Endodermal cell (in vitro differentiated cells): ENCODE data around the gene RAD51. TPM values are rescaled to one million over a fixed set of nuclear protein-coding genes. Genes with fewer than 3 reads are reported as not detected.
A peak's percentile ranks its signal among the peaks of the same experiment; 100 is the strongest.

Experiments
- DNase-seq: peaks from one replicate; pipeline ENCODE4 v3.0.0-alpha.2; 2017
- H3K27ac ChIP-seq: 2 replicates; pipeline ENCODE4 v1.5.1; 2013; ENCODE audit warnings: mild to moderate bottlenecking, low read depth, low read length, moderate library complexity
- H3K27me3 ChIP-seq: 2 replicates; pipeline ENCODE4 v1.6.1; 2013; ENCODE audit warnings: mild to moderate bottlenecking, low read length, moderate library complexity; ENCODE audit not compliant: insufficient read depth, control insufficient read depth, poor library complexity, severe bottlenecking
- H3K36me3 ChIP-seq: 2 replicates; pipeline ENCODE4 v1.7.0; 2013; ENCODE audit warnings: mild to moderate bottlenecking, low read length, moderate library complexity; ENCODE audit not compliant: control insufficient read depth, insufficient read depth
- H3K4me1 ChIP-seq: one replicate; pipeline ENCODE4 v1.7.0; 2013; ENCODE audit warnings: low read length; ENCODE audit not compliant: control insufficient read depth, insufficient read depth
- H3K4me3 ChIP-seq: 2 replicates; pipeline ENCODE4 v1.5.1; 2013; ENCODE audit warnings: mild to moderate bottlenecking, low read length, moderate library complexity
- H3K9ac ChIP-seq: 2 replicates; pipeline ENCODE4 v1.6.1; 2013; ENCODE audit warnings: mild to moderate bottlenecking, low read length, moderate library complexity; ENCODE audit not compliant: poor library complexity, severe bottlenecking; ENCODE audit errors: extremely low read depth
- H3K9me3 ChIP-seq: 2 replicates; pipeline ENCODE4 v1.6.1; 2013; ENCODE audit warnings: mild to moderate bottlenecking, low read length, moderate library complexity; ENCODE audit not compliant: control insufficient read depth
- H3K27ac Mint-ChIP-seq: 2 replicates; pipeline ENCODE4 v1.8.0; 2020; ENCODE audit warnings: mixed read lengths
- H3K27me3 Mint-ChIP-seq: 2 replicates; pipeline ENCODE4 v1.8.0; 2021; ENCODE audit warnings: mild to moderate bottlenecking, mixed read lengths; ENCODE audit not compliant: insufficient read depth
- H3K36me3 Mint-ChIP-seq: 2 replicates; pipeline ENCODE4 v1.8.0; 2020; ENCODE audit warnings: low read depth, mixed read lengths
- H3K4me1 Mint-ChIP-seq: 2 replicates; pipeline ENCODE4 v1.8.0; 2020; ENCODE audit warnings: mixed read lengths
- H3K4me3 Mint-ChIP-seq: 2 replicates; pipeline ENCODE4 v1.8.0; 2020; ENCODE audit warnings: mild to moderate bottlenecking, moderate library complexity, mixed read lengths
- H3K9me3 Mint-ChIP-seq: 2 replicates; pipeline ENCODE4 v1.8.0; 2020; ENCODE audit warnings: mild to moderate bottlenecking, mixed read lengths
- CTCF ChIP-seq: fragments of 200-600 bp; sonication (generic); conservative IDR thresholded peaks from 2 replicates; pipeline ENCODE4 v1.5.0; 2021; ENCODE audit warnings: antibody characterized with exemption, mild to moderate bottlenecking
- WGBS, 2 experiments: methylation state at CpG; one replicate each; pipeline versions ENCODE4 v1.1.5 to v1.1.7; 2013; ENCODE audit warnings: missing lambda C conversion rate in 2 of 2, mixed read lengths in 1 of 2; ENCODE audit not compliant: insufficient coverage in 1 of 2, insufficient read length in 1 of 2; 5-methylcytosine and 5-hydroxymethylcytosine counted together
- long read RNA-seq, 4 experiments: library from polyadenylated mRNA in 2 of 4; library from RNA in 1 of 4; library from capped mRNA in 1 of 4; stranded (forward) in 3 of 4; unstranded in 1 of 4; transcript quantifications; one replicate each; pipeline ENCODE4 v2.0.0, GENCODE V29; 2020 to 2021; ENCODE audit warnings: inconsistent platforms in 1 of 4
- polyA plus RNA-seq, 2 experiments: library from polyadenylated mRNA; stranded (reverse); fragments of 50-300 nt; gene quantifications; one replicate each; pipeline ENCODE4 v1.2.3, GENCODE V29; 2013
- total RNA-seq, 2 donors: library from RNA; stranded (reverse); fragmentation: NEBNext Ultra II Directional in 1 of 2; extraction: Animal tissue kit (Norgen Biotek cat#: 25700) in 1 of 2; gene quantifications; 2 replicates in 1 of 2; 3 replicates in 1 of 2; pipeline ENCODE4 v1.2.1, GENCODE V29; 2021

Gene RAD51
- 10 to 100 TPM; 34.1 to 50.9 TPM for total RNA-seq
- polyA plus RNA-seq (2013, experiment 1 of 2): 21.4 TPM
- 22.0 TPM for polyA plus RNA-seq (2013, experiment 2 of 2)
- long read RNA-seq, experiment 1, transcript RAD51-201 (10 exons, 2,449 nt): major isoform, 14 of 31 reads
- long read RNA-seq, experiment 1, partial matches to known transcripts: 3 of 31 reads
- long read RNA-seq, experiment 1, other reads (novel, unspliced or antisense): 14 of 31 reads
- long read RNA-seq, experiment 2, transcript RAD51-201 (10 exons, 2,449 nt): major isoform, 57 of 81 reads
- long read RNA-seq, experiment 2, transcript RAD51-203 (9 exons, 1,611 nt): minor isoform, 5 of 81 reads
- long read RNA-seq, experiment 2, partial matches to known transcripts: 1 of 81 reads
- long read RNA-seq, experiment 2, other reads (novel, unspliced or antisense): 18 of 81 reads
- long read RNA-seq, experiment 3, transcript RAD51-201 (10 exons, 2,449 nt): major isoform, 135 of 168 reads
- long read RNA-seq, experiment 3, transcript RAD51-203 (9 exons, 1,611 nt): minor isoform, 5 of 168 reads
- long read RNA-seq, experiment 3, partial matches to known transcripts: 5 of 168 reads
- long read RNA-seq, experiment 3, other reads (novel, unspliced or antisense): 22 of 168 reads
- long read RNA-seq, experiment 4, transcript RAD51-201 (10 exons, 2,449 nt): major isoform, 113 of 168 reads
- long read RNA-seq, experiment 4, transcript RAD51-203 (9 exons, 1,611 nt): minor isoform, 5 of 168 reads
- long read RNA-seq, experiment 4, partial matches to known transcripts: 19 of 168 reads
- long read RNA-seq, experiment 4, other reads (novel, unspliced or antisense): 30 of 168 reads

DNA sequence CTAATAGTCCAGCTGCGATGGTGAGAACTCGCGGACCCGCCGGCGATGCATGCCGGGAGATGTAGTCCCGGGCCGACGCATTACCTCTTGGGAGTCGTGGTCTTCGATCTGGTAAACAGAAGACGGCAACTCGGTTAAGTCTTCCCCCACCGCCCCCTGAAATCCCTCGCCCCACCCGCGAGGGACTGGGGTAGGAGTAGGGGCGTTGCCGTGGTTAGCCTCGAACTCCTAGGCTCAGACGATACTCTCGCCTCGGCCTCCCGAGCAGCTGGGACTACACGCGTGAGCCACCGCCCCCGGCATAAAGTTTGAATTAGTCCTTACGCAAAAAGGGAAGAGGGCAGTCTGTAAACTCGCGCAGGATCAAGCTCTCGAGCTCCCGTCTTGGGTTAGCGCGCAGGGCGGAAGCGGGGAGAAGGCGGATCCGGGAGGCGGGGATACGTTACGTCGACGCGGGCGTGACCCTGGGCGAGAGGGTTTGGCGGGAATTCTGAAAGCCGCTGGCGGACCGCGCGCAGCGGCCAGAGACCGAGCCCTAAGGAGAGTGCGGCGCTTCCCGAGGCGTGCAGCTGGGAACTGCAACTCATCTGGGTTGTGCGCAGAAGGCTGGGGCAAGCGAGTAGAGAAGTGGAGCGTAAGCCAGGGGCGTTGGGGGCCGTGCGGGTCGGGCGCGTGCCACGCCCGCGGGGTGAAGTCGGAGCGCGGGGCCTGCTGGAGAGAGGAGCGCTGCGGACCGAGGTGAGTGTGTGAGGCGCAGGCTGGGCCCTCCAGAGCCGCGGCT, at the start of gene RAD51:
TSS of gene RAD51 (plus strand) at position 487 of the 781 bp plus-strand sequence. CDS start 3,585 bp downstream, outside the sequence.
- Mint-ChIP-seq H3K27ac (peak within 1 kb of the TSS; percentile 99), H3K4me1 (peaks cover 2% of the 10 kb centered on the region), H3K9me3 (no peaks in the 10 kb centered on the region), H3K27me3 (no peaks in the 10 kb centered on the region), H3K36me3 (peaks cover 22% of the 10 kb centered on the region), H3K4me3 (peak within 1 kb of the TSS; percentile 76)
- 0% methylated on average over 18 to 81 of the region's 81 CpGs for WGBS, 2 experiments
- Histone ChIP-seq H3K36me3 (peaks cover 19% of the 10 kb centered on the region), H3K4me1 (no peaks in the 10 kb centered on the region), H3K9ac (peak within 1 kb of the TSS; percentile 96), H3K27me3 (no peaks in the 10 kb centered on the region), H3K27ac (peak within 1 kb of the TSS; percentile 94), H3K4me3 (peak within 1 kb of the TSS; percentile 99), H3K9me3 (no peaks in the 10 kb centered on the region)
- no peak for TF ChIP-seq CTCF
- DNase-seq: peak; percentile 97

DNA sequence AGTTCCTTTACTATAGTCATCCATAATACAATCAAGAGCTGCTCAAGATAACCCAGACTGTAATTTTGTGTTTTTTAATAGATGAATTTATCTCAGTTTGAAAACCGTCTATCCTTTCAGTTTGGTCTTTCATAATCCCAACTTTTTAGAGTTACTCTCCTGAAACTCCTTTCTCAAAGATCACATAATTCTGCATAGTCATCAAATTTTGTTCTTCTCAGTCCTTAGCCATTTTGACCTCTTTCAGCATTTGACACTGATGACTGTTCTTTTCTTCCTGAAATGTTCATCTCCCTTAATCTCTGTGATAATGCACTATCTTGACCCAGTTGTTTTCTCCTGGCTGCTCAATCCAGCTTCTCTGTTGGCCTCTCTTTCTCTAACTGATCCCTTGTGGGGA, 47.5 kb upstream of the RAD51 start:
- Mint-ChIP-seq H3K4me3 (no peak overlapping the region), H3K27ac (peak overlapping the region; percentile 5), H3K4me1 (peaks cover 18% of the 10 kb centered on the region), H3K36me3 (peaks cover 6% of the 10 kb centered on the region), H3K27me3 (no peaks in the 10 kb centered on the region), H3K9me3 (no peaks in the 10 kb centered on the region)
- H3K36me3 ChIP-seq: peaks cover 28% of the 10 kb centered on the region
- no peak for DNase-seq
- H3K27me3 ChIP-seq: no peaks in the 10 kb centered on the region
- H3K4me1 ChIP-seq: no peaks in the 10 kb centered on the region
- TF ChIP-seq CTCF: no peak
- H3K9me3 ChIP-seq: no peaks in the 10 kb centered on the region
- H3K27ac ChIP-seq: no peak overlapping the region
- WGBS, 2 experiments: 95 to 100% methylated on average over 1 of the region's 1 CpG
- no peak overlapping the region for H3K9ac ChIP-seq
- H3K4me3 ChIP-seq: no peak overlapping the region

DNA sequence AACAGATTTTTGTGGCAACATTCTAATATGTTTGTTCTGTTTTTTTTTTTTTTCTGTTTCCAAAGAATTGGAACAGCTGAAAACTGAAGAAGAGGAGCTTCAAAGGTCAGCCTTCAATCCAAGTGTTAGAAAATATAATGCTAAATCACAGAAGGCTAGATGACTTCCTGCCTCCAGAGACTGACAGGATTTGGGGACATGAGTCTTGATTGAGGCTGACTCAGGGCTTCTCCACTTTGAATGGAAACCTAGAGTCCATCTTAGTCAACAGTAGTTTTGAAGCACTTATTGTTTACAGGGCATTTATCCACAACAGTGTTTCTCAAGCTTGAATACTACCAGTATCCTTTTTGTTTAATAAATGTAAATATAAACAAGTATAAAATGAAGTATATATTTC, 44.5 kb upstream of the RAD51 start:
- no peak for DNase-seq

More for the DNA sequence above, 44.5 kb upstream of the RAD51 start:
- H3K27ac Mint-ChIP-seq: no peak overlapping the region
- no peaks in the 10 kb centered on the region for H3K27me3 ChIP-seq
- peaks cover 18% of the 10 kb centered on the region for H3K4me1 Mint-ChIP-seq
- H3K4me3 ChIP-seq: peak overlapping the region; percentile 65
- H3K4me3 Mint-ChIP-seq: no peak overlapping the region
- peaks cover 33% of the 10 kb centered on the region for H3K36me3 ChIP-seq
- H3K9ac ChIP-seq: no peak overlapping the region
- H3K36me3 Mint-ChIP-seq: peaks cover 10% of the 10 kb centered on the region
- no peaks in the 10 kb centered on the region for H3K9me3 Mint-ChIP-seq
- H3K27me3 Mint-ChIP-seq: no peaks in the 10 kb centered on the region
- TF ChIP-seq CTCF: no peak
- H3K4me1 ChIP-seq: no peaks in the 10 kb centered on the region
- H3K27ac ChIP-seq: no peak overlapping the region
- H3K9me3 ChIP-seq: no peaks in the 10 kb centered on the region
